ENCODE data around the gene UXT.
"Not testable (repeated sequence)": the region's sequence is repeated elsewhere in the genome, so short reads cannot be mapped to it uniquely, and the experiment has no call there.

Gene UXT, protein sequence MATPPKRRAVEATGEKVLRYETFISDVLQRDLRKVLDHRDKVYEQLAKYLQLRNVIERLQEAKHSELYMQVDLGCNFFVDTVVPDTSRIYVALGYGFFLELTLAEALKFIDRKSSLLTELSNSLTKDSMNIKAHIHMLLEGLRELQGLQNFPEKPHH

DNA sequence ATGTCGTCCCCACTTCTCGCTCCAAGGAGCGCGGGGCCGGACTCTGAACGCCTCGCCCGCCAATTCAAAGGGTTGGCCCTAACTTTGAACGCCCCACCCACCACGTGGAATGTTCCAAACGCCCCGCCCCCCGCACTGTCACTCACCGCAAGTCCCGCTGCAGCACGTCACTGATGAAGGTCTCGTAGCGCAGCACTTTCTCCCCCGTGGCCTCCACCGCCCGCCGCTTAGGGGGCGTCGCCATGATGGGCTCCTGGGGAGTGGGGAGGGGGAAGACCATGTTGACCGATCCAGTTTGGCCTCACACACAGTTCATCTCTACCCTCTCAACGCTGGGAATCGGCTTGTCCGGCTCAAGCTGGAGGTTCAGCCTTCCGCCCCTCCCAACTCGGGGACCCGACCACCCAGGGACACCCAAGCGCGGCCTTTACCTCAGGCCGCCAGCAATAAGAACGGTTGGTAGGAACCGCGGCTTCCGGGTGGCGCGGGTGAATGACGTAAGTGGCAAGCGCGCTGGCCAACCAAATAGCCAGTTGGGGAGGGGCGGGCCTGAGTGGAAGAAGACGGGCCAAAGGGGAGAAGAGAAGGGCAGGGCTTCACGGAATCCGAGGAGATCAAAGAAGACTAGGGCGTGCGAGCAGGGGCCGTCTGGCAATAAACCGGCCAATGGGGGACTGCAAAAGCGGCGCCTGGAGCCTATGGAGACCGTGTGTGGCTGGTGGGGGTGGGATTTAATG, at the start of gene UXT:
Gene UXT, minus strand, starts transcription at position 497 of the 737 bp plus-strand sequence. Its CDS starts 253 bp downstream, at position 244.
- DNase-seq = peak; percentile 96

DNA sequence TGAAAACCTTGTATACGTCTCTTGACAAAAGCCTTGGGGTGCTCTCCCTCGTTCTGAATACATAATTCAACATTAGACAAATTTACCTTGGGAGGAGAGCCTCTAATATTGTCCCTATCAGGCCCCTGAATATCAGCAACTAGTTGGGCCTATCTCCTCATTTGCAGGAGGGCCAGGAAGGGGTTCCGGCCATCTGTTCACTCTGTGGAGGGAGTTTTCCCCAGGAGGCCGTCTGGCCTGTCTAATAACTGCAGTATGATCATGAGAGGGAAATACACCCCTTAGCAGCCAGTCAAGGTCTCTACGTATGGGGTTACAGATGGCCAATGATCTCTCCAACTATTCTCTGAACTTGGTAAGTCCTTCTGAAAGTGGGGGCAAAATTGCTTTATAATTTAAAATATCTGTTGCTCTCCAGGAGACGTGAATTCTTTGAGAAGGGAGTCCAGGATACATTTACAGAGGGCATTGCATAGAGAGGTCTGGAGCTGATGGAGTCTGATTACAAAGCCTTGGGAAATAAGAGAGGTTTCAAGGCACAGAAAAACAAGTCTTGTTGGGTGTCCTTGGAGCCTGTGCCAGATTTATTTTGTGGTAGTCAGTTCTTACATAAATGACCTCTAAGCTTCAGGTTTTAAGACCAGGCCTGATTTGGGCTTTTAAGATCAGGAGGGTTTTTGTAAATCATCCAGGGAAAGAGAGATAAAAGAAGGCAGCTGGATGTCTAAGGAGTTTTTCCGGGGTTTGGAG, 48.2 kb upstream of the UXT start:
- no peak for DNase-seq

DNA sequence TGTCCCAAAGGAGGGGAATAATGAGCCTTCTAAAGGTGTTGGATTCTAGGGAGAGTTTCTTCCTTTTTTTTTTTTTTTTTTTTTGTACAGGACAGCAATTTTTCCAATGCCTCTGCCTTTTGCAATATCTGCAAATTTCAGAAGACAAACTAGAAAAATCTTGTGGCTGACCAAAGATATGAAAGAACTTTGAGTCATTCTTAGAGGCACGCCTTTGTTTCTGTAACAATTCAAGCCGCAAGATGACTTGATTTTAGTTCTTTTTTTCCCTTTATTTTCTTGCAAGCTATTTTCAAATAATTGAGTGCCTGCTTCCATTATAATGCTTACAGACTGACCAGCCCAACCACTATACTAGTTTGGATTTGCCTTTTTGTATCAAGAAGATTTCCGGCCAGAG, 47.6 kb upstream of the UXT start:
- DNase-seq = no peak

DNA sequence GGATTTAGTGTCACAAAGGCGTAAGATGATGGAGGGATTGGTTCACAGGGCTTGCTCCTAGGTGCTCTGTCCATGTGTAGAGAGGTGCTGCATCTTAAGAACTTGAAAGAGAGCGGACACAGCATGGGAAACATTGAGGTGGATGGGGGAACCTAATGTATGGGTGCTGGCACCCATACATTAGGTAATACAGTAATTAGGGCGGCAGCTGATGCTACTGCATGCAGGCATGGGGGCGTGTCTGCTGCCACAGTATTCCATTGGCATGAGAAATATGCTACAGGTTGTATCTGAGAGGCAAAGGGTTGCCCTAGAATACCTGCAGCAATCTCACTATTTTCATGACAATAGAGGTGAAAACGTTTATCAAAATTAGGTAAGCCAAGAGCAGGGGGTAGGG, 45.8 kb upstream of the UXT start:
- no peak for DNase-seq

DNA sequence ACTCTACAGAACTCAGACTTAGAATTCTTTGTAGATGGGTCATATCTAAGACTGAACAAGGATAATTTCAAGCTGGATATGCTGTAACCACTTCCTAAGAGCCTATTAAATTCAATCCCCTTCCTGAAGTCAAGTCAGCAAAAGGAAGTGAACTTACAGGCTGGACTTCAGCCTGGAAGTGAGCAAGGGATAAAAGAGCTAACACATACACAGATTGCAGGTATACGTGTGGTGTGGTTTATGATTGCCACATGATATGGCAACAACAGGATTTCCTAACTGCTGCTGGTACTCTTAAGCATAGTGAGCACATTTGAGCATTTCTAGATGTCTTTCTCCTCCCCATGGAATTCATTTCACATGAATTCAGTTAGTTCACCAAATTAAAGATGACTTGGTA, 38.2 kb upstream of the UXT start:
- no peak for DNase-seq

DNA sequence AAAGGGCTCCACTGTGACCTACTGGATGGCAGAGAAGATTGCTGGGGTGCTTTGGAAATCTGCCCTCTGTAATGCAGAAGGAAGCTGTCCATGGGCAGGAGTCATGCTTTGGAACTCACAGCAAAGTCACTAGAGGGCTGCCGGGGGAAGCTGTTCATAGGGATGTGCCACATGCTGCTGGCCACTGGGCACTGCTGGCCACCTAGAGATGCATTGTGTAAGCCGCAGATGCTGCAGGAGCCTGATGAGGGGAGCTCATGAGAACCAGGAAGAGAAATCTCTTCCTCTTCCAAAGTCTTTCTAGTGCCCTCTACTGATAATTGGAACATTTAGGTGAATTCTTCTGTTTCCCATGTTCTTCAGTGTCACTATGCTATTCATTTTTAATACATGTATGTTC, 31.2 kb upstream of the UXT start:
- no peak for DNase-seq

DNA sequence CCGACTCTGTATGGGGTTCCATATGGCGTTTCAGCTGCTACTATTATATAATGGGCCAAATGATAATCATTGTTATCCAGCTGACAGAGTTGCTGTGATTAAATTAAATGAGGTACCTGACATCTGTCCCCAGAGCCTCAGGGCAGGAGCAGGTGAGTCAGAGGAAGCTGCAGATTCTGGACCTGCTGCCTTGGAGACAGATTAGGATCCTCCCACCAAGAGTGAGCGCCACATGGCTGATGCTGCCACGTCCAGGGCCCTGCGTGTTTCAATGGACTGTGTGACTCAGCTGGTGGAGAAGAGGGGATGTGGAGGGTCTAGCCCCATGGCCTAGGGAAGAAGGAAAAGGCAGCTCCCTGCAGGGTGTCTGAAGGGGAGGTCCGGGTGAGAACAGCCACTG, 28.3 kb upstream of the UXT start:
- DNase-seq = no peak

DNA sequence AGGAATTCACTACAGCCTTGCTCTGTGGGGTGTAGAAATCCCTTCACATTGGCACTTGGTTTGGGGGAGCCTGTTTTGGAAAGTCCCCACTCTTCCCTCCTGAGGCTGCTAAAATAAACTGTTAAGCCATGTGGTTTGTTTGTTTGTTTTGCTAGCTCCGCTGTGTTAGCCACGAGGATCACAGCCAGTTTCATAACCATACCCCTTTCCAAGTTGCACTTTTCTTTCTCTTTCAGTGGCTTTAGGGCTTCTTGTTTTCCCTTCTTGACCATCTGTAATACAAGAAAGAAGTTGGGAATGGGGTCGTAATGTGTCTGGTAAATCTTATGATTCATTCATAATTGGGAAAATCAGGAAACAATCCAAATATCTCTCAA, 24.8 kb upstream of the UXT start:
- no peak for DNase-seq

DNA sequence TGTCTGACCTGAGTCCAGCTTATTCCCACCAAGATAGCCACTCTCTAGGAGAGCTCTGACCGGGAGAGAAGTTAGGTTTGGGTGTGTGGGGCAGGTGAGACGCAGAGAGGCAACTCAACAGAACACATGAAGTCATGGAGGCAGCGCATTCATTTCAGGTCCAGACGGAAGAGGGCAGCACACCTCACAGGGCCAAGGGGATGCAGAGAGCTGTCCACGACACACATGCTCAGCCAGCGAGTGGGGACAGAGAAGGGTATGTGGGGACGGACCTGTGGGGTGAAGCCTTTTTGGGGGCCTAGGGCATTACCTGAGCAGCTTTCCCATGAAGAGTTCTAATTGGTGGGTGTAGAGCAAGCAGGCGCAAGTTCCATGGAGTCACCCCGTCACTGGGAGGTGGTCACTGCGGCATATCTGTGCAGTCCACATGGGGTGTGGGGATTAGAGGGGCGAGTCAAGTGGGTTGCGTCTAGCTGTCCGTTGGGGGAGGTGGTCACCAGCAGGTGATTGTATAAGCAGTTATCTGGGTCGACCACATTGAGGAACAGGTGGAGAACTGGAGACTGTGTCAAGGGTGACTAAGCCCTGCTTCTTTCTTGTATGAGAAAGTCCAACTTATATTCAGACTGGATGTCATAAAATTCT, 24.3 kb upstream of the UXT start:
- no peak for DNase-seq

DNA sequence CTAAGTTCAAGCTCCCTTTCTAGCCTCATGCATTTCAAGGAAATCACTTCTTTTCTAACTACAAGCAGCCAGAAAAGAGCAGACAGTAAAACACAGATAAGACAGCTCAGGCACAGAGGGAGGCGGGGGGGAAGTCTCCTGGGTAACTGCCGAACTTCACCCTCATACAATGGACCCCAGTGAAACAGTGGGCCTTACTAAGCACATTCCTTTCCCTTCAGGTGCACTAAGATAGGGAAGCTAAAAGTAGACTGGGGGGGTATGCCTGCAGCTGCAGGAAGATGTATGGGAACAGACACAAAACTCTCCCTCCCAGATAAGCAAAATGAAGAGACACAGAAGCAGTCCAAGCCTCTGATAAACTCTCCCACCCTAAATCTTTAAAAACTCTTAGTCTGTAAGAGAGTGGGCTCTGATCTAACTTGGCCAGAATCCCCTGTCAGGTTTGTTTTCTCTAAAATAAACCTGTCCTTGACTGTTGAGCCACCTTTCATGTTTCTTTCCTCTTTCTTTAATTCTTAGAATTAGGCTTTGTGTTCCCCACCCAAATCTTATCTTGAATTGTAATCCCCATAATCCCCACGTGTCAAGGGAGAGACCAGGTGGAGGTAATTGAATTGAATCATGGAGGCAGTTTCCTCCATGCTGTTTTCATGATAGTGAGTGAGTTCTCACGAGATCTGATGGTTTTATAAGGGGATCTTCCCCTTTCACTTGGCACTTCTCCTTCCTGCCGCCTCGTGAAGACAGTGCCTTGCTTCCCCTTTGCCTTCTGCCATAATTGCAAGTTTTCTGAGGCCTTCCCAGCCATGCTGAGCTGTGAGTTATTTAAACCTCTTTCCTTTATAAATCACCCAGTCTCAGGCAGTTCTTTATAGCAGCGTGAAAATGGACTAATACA, 17.2 kb upstream of the UXT start:
- not testable (repeated sequence) for DNase-seq

DNA sequence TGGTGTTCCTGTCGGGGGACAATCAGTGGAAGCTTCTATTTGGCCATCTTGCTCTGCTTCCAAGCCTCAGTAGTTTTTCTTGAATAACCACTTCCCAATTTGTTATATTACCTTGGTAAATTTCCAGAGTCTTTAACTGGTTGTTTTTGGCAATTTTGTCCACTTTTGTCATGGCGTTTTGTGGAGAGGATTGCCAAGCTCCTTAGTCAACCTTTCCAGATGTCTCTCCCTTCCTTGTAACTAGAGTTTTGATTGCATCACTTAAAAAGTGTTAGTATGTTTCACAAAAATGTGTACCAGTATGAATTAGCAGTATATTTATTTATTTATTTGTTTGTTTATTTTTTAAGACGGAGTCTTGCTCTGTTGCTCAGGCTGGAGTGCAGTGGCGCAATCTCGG, 15.8 kb upstream of the UXT start:
- no peak for DNase-seq

DNA sequence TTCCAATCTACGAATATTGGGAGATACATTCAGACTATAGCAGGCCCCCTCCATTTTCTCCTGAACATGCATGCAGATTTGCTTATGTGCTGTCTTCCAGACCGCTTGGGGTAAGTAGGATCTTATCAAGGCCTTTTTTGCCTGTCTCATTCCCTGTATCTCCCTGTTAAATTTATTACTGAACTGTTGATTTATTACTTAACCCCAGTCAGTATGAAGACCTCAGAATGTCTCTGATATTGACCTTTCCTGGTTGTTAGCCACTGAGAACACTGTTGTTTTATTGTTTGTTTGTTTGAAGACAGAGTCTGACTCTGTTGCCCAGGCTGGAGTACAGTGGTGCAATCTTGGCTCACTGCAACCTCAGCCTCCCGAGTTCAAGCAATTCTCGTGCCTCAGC, 6.8 kb upstream of the UXT start:
- DNase-seq = not testable (repeated sequence)

DNA sequence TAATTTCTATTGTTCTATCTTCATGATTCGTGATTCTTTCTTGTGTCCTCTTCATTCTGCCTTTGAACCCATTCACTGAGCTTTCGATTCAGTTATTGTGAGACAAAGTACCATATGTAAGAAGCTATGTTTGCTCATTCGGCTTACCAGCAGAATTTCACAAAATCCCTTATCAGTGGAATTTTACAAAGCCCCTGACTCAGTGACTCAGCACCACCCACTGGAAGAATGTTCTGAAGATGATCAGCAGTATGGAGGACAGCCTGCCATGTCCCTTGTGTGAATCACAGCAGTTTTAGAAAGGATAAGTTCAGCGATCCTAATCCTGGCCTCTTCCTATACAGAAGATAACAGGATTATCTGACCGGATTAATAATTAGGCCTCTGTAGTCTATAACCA, 5.8 kb upstream of the UXT start:
- DNase-seq = no peak

DNA sequence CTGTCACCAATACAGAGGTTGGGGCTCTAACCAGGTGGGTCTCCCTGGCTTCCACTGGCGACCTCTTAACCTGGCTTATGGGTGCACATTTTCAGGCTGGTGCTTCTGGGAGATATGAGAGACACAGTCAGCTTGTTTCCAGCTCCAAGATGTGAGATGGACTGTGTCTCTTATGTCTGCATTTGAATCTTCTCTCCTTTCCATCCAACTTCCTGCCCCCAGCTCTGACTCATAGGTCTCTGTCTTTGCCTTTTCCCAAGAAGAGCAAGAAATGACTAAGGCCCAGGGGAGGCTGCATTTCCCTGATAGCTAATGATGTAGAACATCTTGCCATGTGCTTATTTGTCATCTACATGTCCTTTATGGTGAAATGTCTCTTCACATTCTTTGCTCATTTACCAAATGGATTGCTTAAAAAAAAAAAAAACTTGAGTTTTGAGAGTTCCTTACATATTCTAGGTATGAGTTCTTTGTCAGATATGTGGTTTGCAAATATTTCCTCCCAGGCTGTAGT, 3.2 kb upstream of the UXT start:
- peak; percentile 66 for DNase-seq

DNA sequence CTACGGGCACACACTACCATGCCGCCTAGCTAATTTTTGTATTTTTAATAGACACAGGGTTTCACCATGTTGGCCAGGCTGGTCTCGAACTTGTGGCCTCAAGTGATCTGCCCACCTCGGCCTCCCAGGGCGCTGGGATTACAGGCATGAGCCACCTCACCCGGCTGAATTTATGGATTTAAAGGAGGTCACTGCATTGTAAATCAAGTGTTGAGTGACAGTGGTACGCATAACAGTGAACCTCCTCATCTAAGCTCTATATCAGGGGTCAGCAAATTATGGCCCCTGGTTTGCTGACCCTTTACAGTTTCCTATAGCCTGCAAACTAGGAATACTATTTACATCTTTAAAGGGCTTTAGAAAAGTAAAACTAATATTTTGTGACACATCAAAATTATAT, 2.6 kb upstream of the UXT start:
- no peak for DNase-seq

DNA sequence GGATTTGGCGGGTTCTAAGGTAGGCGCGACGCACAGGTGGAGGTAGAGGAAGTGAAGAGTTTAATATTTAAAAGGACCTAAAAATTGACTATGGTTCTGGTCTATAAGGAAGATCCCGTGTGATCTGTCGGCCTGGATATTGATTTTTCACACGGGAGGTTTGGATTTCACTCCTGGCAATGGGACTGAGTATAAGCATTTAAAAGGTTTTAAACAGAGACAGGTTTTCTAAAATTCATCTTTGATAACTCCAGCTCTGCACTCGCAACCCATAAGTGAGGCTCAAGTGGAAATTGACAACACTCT, 394 bp upstream of the UXT start:
- no peak for DNase-seq

DNA sequence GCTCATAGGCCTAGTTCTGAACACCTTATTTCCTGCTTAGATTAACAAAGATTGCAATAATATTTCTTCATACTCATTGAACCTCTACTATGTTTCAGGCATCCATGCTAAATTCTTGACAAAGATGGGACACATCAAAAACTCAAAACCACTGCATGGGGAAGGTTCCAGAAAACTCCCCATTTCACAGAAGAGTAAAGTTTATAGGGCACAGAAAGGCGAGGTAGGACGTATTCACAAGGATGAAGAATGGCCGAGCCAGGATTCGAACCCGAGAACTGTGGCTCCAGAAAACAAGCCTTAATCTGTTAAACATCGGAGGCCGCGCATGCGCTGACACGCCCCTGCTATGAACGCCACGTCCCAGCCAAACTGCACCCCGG, 688 bp downstream of the UXT start:
- DNase-seq = no peak

DNA sequence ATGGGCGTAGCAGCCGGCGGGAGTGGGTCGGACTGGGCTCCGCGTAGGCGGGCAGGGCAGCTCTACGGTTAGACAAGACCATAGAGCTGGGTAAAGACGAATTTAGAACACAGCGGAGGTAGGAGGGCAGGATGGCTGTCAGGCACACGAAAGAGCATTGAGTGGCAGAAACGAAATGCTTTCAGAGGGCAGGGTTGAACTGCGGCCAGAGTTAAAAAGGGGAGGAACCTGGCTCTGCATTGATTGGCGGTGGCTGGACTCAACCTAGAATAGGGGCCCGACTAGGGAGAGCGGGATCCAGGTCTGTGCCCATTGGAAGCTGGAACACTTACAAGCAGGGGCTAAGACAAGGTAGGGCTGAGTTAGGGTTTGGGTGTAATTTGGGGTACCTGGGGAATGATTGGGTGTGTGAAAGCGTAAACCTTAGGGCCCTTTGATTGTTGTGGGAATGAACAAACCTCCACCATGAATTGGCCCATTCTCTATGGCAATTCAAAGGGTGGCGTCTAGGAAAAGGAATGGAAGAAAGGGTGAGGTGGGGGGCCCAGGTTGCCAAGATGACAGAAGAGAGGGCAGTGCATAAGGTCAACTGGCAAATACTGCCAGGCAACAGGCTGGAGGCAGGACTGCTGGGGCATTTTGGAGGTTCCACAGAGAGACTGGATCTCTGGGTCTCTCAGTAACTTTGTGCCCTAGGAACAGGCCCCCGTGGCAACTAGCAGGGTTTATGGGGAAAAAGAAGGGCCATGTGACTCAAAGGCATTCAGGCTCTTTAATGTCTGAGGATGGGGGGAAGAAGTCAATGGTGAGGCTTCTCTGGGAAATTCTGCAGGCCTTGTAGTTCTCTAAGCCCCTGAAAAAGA, 7.7 kb downstream of the UXT start:
- DNase-seq = no peak

DNA sequence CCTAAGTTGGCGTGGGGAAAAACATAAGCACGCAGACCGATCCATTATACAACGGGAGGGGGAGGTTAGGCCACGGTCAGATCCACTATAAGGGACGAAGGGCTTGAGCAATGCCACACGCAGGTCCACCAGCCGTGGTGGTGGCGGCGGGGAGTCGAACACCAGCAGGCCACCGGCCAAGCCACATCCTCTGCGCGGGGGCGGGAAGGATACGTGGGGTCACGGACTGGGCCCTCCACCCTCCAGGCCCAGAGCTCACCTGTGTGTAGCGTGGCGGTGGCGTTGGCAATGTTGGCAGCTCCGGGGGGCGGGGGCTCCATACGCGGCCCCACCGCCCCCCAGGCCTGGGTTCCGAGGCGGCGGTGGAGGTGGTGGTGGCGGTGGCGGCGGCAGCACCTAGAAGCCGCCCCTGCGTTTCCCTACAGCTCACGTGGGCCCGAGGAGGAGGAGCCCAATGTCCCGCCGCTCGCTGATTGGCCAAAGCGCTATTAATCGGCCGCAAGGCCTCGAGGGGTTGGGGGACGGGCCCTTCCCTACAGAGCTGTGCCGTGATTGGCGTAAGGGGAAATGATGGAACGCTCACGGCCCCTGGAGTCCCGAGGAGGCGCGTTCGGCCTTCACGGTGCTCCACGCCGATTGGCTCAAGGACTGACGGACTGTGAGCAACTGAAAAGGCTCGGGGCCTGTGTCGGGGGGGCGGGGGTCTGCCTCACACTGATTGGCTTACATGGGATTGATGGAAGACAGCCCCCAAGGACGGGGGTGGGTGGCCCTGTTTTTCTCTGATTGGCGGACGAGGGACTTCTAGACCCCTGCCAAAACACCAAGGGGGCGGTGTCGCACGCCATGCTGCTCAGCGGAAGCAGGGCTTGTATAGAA, 8.6 kb downstream of the UXT start, which contains the start of gene ELK1:
Gene ELK1, minus strand, starts transcription at position 400 of the 879 bp plus-strand sequence. CDS start 9,122 bp downstream, outside the sequence.
- DNase-seq = peak; percentile 95

DNA sequence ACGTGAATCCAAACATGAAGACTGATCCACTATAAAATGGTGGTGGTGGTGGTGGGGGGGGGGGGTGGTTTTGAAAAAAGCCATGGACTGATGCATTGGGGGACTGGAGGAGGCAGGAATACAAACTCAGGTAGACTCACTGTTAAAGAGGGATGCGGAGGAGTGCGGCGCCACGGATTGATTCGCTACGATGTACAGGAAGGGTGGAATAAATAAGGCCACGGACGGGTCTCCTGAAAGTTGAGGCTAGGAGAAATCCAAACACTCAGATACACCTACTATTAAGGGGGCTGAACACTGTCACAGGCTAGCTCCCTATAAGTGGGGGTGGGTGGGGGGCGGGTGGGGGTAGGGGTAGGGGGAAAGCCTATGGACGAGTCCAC, 9.2 kb downstream of the UXT start:
- DNase-seq = no peak

DNA sequence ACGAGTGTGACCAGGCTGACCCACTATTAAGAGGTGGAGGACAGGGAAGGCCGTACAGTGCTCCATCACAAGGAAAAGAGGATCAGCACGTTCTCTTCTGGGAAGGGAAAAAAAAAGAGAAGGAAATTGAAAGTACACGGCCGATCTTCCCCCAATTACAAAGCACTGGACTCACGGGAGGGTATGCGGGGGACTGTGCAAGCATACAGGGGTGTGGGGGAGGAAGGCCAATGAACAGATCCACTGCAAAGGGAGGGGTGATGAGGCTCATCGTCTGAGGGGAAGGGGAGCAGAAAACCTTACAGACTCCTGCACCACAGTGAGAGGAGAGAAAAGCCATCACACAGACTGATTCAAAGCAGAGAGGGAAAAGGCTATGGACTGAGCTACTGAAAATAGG, 9.7 kb downstream of the UXT start:
- DNase-seq = no peak

Data from activated effector memory CD4-positive, alpha-beta T cell treated with anti-CD3 and anti-CD28 coated beads, Interleukin-2, amount 50 U/mL, for 16 hours (primary cell).